Liver (tissue), 3 donors: ENCODE measurements around the gene ARHGAP32.

Experiments
- ATF3 ChIP-seq: IDR thresholded peaks from 2 replicates; pipeline ENCODE4 v1.6.1; 2016; ENCODE audit warnings: antibody characterized with exemption
- CTCF ChIP-seq: fragments of 150-350 bp; IDR thresholded peaks from 2 replicates; pipeline ENCODE4 v1.5.1; 2017; ENCODE audit warnings: improper control_type of control experiment, low read depth, low read length; ENCODE audit not compliant: missing input control
- FOXA1 ChIP-seq: IDR thresholded peaks from 2 replicates; pipeline ENCODE4 v1.6.1; 2016; ENCODE audit warnings: antibody characterized with exemption
- GABPA ChIP-seq, 2 donors: IDR thresholded peaks in 1 of 2; conservative IDR thresholded peaks in 1 of 2; 2 replicates each; pipeline ENCODE4 v1.6.1; 2016; ENCODE audit warnings: antibody characterized with exemption in 2 of 2, mild to moderate bottlenecking in 1 of 2, moderate library complexity in 1 of 2
- HNF4A ChIP-seq, 2 donors: conservative IDR thresholded peaks; 2 replicates each; pipeline ENCODE4 v1.6.1; 2016; ENCODE audit warnings: antibody characterized with exemption in 2 of 2, mild to moderate bottlenecking in 2 of 2
- HNF4G ChIP-seq: IDR thresholded peaks from 2 replicates; pipeline ENCODE4 v1.6.1; 2016; ENCODE audit warnings: antibody characterized with exemption
- JUND ChIP-seq, 2 donors: IDR thresholded peaks; 2 replicates each; pipeline ENCODE4 v1.6.1; 2016; ENCODE audit warnings: antibody characterized with exemption in 2 of 2
- MAX ChIP-seq: IDR thresholded peaks from 2 replicates; pipeline ENCODE4 v1.6.1; 2016; ENCODE audit warnings: antibody characterized with exemption
- RAD21 ChIP-seq, 2 donors: IDR thresholded peaks; 2 replicates each; pipeline ENCODE4 v1.6.1; 2016; ENCODE audit warnings: antibody characterized with exemption in 2 of 2, mild to moderate bottlenecking in 2 of 2
- SP1 ChIP-seq: IDR thresholded peaks from 2 replicates; pipeline ENCODE4 v1.6.1; 2018; ENCODE audit warnings: antibody characterized with exemption, mild to moderate bottlenecking
- TAF1 ChIP-seq: conservative IDR thresholded peaks from 2 replicates; pipeline ENCODE4 v1.6.1; 2016; ENCODE audit warnings: antibody characterized with exemption, mild to moderate bottlenecking
- YY1 ChIP-seq: IDR thresholded peaks from 2 replicates; pipeline ENCODE4 v1.6.1; 2016; ENCODE audit warnings: antibody characterized with exemption, mild to moderate bottlenecking
- donor health status: healthy.
- donor health status: healthy.

- TF ChIP-seq SP1 (no peak), JUND (IDR thresholded peaks at IDR 0.05) (no peak), CTCF (no peak), TAF1 (no peak), RAD21 (IDR thresholded peaks at IDR 0.05) (no peak), FOXA1 (no peak), MAX (no peak), HNF4A (conservative IDR thresholded peaks at IDR 0.05) (no peak), YY1 (no peak), GABPA (IDR thresholded peaks at IDR 0.05 in 1 of 2, conservative IDR thresholded peaks at IDR 0.05 in 1 of 2) (no peak), ATF3 (no peak), HNF4G (no peak)
Measured at GRCh38 chr11:128947773-128948172, 244.4 kb downstream of the ARHGAP32 start.
